ENCODE results near the gene SEMA7A.
"Not testable (repeated sequence)": the region's sequence is repeated elsewhere in the genome, so short reads cannot be mapped to it uniquely, and the experiment has no call there.

The SEMA7A gene

DNA sequence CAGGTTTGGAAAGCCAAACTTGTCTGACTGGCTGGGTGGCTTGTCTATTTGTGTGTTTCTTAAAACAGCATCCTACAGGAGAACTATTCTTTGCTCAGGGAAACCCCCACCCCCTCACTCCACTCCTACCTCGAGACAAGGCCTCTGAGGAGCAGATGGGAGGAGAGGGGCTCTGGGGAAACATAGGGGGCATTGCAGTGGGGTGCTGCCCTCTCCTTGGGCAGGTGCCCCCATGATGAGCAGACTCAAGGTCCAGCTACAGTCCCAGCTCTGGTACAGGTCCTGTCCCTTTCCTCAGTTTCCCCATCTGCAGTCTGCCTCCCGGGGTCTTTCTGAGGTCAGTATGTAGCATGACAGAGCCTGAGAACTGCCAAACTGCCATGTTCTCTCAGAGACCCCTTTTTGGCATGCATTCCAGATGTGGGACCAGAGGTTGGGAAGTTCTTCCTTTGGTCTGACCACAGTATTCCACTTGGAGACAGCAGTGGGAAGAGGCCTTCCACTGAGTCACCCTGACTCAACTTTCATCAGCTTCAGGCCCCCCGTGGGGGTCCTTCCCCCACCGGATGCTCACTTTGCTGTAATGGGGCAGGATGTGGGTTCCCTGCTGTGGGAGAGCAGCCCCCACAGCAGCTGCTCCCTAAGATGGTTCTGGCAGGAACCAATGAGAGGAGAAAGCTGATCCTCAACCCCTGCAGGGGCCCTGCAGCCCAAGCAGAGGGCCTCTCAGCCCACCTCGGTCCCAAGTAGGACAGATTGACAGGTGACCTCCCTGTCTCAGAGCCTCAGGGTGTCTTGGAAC lies 34.0 kb downstream of the SEMA7A start:
- peak; percentile 80 for DNase-seq

DNA sequence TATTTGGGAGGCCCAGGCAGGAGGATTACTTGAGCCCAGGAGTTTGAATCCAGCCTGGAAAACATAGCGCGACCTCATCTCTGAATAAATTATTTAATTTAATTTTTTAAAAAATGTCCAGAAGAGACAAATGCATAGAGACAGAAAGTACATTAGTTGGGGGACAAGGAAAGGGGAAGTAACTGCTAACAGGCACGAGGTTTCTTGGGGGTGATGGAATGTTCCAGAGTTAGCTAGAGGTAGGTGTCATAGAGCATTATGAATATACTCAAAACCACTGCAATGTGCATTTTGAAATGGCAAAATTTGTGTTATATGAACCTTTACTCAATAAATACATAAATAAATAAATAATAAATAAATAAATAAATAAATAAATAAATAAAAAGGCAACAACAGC lies 34.7 kb downstream of the SEMA7A start:
- DNase-seq: no peak

DNA sequence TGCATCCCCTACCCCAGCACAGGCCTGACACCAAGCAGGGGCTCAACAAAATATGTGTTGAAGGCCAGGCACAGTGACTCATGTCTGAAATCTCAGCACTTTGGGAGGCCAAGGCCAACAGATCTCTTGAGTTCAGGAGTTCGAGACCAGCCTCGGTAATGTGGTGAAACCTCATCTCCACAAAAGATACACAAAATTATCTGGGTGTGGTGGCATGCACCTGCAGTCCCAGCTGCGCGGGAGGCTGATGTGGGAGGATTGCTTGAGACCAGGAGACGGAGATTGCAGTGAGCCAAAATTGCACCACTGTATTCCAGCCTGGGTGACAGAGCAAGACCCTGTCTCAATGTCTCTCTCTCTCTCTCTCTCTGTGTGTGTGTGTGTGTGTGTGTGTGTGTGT lies 35.6 kb downstream of the SEMA7A start:
- no peak for DNase-seq

DNA sequence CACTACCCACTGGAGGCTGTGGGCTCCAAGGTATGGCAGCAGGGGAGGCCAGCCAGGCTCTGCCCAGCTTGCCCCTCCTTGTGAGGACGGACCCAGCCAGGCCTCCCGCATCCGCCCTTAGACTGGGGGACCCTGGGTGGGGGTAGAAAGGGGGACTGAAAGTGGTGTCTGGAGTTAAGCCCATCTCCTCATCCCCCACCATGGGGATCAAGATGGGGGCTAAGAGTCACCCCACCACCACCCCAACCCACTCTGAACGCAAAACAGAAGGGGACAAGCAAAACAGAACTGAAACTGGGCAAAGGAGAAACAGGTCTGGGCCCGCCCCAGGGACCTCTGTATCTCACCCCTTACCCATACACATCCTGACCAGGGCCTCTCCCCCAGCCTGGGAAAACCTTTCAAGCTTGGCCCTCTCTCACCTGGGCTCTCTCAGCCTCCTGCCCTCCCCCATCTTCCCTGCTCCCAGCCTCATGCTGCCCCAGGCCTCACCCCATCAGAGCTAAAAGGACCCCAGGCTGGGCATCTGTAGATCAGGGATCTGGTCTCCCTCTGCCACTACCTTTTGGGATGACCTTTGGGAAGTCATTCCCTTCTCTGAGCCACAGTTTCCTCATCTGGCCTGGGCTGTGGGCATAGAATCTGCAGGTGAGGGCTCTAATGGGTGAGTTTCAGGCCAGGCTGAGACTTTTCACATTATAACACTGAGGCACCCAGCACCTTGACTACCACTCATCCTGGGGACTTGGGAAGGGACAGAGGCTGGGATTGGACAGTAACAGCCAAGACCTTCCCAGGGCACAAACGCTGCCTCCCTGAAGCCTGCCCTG lies 36.3 kb downstream of the SEMA7A start:
- no peak for DNase-seq

DNA sequence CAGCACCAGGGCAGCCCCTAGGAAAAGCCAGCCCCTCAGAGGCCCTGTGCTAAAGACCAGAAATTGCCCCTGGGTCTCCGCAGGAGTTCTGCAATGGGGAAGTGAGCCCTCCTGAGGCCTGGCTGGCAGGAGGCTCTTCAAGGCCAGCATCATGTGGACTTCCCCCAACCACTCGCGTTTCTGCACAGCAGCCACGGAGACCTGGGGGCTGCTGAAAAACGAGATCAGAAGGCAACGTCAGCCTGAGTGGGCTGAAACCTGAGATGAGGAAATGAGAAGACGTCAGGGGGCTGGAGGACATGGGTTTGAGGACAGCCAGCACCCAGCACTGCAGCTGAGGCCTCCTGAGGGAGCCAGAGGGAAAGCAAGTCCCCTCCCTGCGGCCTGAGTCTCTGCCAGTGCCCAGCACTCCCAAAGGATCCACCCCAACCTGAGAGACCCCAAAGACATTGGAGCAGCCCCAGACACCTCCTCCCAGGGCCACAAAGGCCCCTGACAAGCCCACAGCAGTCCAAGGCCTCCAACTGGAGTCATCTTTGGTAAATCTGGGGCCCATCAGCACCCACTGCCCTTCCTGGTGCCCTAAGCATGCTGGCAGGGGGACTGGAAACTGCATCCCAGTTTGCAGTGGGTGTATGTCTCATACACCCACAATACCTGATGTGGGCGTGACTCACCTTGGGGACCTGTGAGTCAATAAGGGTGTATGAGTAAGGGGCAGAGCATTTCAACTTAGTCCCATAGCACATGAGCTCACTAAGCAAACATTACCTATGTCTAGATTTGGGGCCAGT lies 37.1 kb downstream of the SEMA7A start:
- peak; percentile 41 for DNase-seq

DNA sequence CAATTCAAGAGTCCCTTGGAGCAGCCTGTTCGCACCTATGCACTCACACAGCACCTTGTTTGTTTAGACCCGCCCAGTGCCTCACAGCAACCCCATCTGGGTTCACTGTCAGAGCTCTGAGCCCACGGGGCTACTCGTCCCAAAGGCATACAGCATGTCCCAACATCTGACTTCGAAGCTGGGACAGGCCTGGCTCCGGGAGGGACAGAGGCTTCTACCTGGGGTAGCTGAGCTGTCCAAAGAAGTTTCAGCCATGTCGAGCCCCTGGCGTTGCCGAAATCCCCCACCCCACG lies 37.7 kb downstream of the SEMA7A start:
- DNase-seq: no peak

DNA sequence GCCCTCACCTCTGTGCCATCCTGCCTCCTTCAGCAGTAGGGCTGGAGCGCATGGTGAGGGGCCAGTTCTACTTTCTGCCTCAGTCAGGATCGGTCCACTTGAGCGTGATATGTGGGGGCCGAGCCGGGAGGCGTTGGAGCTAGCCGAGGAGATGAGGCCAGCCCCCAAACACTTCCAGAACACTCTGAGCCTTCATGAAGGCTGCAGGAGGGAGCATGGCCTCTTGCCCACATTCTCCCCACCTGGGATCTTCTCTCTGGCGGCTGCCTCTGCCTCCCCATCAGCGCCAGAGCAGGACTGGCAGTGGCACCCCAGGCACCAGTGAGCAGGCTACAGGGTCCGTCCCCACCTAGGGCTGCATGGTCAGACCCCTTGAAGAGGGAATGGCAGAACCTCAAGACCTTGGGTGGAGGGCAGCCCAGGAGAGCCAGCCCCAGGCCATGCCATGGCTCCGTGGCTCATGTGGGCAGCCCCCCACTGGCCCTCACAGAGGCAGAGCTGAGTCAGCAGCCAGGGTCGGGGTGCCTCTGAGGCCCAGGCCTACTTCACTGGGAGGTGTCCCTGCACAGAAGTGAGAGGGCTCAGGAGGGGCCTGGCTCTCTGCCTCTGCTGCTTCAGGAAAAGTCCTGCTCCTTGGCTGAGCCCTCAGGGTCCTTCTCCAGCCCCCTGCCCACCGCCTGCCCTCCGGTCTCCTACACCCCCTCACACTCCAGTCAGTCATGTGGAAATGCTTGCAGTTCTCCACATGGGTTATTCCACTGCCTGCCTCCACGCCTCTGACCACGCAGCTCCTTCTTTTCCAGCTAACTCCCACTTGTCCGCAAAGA lies 38.2 kb downstream of the SEMA7A start:
- DNase-seq: no peak

DNA sequence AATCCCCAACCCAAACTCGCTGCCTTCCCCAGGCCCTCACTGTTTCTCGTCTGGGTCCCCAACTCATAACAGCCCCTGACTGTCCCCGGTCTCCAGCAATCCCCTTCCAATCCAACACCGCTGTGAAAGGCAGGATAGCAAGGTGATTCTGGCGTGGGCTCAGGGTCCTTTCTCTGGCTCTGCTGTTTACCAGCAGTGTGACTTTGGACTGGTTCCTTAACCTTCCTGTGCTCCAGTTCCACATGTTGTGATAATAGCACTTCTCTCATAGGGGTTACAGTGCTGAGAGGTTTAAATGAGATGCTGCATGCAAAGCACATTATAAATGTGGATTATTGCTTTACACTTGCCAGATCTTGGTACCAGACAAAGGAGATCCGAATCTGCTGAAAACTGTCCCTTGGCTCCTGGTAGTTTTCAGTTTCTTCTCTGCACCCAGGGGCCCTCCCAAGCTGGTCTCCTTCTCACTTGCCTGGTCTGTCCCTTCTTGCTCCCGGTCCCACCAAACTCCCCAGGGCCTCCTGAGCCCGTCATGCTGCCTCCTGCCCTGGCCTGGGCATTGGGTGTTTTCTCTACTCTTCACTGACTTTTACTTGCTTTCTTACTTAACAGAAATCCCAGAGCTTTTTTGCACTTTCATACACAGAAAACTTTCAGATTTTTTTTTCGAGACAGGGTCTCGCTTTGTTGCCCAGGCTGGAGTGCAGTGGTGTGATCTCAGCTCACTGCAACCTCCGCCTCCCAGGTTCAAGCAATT lies 39.5 kb downstream of the SEMA7A start:
- no peak for DNase-seq

DNA sequence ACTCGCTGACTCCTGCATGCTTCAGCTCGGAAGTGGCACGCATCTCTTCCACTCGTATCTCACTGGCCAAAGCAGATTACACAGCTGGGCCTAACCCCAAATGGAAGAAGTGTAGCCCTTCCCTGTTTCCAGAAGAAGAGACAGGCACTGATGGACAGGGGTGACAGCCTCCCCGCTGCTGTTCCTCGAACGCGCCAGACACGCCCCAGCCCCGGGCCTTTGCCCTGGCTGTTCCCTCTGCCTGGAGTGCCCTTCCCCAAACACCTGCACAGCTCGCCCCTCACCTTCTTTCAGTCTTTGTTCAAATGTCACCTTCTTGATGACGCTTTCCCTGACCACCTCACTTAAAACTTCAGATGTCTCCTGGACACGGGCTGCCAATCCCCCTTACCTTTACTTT lies 40.3 kb downstream of the SEMA7A start:
- no peak for DNase-seq

DNA sequence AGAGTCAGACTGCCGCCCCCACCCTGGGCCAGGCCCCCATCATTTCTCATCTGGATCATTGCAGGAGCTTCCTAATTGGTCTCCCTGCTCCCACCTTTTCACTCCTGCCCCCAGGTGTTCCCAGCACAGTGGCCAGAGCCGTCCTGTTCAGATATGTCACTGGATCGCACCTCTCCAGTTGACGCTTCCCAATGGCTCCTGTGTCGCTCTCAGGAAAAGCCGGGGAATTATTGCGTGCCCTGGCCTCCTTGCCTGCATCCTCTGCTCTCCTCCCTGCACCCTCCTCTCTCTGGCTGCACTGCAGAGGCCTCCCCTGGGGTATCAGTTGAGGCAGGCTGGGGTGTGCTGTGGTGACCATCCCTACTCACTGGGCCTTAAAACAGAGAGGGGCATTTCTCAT lies 40.9 kb downstream of the SEMA7A start:
- no peak for DNase-seq

DNA sequence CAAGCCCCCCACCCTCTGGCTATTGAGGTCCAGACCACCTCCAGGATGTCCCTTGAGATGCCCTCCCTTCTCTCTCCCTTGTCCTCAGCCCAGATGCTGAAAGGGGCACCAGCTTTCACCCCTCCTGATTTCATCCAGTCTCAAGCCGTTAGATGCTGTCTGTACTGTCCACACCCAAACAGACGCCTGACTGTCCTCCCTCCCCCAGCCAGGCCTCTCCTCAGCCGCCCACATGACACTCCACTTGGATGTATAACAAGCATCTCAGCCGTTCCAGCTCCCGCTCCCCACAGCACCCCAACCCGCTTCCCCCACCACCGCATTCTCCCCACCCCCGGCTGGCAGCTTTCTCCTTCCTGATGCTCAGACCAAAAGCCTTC lies 41.3 kb downstream of the SEMA7A start:
- DNase-seq: no peak

DNA sequence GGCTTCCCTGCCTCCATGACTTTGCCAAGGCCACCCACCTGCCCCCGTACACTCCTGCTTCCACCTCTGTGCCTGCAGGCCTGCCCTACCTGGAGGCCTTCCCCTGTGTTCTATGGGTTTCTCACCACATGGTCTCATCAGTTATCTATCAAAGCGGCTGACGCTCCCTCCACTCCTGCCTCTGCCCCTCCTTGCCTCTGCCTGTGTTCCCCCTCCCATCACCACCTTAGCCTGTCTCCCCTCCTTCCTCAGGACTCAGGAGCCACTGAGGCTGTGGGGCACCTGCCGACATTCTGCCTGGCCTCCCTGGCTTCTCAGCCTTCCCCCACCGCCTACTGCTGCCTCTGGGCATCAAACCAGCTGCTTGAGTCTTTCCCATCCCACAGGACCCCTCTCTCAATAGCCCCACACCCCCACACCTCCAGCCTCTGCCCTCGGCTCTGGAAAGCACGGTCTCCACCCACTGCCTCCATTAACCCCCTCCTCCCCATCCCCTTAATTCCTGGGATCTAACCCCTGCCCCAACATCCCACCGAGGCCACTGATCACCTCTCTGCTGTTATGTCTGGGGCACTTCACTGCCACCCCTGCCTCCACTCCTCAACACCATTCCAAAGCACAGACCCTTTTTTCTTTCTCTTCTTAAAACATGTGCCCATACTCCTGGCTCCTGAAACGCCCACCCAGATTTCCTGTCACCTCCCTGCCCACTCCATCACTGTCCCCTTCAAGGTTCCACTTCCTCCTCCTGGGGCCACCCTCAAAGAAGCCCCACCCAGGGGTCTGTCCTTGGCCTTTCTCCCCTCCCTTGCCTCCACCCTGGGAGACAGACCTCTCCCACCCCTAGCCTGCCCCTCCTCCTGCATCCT lies 41.9 kb downstream of the SEMA7A start:
- DNase-seq: no peak

DNA sequence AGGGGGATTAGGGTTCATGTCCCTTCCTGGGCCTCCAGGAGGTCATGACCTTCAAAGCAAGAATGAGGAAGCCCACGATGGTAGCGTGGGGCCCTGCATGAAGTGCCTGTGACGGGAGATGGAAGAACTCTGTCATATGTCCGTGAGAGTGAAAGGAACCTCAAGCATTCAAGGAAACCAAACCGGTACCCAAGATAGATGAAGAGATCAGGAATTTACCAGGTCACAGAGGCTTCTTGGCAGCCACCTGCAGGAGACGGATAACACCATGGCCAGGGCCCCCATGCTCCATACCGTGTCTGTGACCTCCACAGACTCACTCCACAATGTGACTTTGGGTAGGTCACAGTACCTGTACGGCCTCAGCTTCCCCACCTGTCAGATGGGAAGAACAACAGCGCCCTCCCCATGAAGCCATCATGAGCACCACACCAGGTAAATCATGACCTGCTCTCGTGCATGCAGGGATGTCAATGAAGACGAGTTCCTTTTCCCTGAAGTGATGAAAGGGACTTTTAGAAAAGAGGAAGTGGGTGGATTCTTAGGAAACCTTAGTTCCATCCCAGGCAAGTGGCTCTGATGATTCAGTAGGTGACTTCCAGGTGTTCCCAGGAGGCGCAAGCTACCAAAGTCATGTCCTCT lies 43.0 kb downstream of the SEMA7A start:
- DNase-seq: no peak

DNA sequence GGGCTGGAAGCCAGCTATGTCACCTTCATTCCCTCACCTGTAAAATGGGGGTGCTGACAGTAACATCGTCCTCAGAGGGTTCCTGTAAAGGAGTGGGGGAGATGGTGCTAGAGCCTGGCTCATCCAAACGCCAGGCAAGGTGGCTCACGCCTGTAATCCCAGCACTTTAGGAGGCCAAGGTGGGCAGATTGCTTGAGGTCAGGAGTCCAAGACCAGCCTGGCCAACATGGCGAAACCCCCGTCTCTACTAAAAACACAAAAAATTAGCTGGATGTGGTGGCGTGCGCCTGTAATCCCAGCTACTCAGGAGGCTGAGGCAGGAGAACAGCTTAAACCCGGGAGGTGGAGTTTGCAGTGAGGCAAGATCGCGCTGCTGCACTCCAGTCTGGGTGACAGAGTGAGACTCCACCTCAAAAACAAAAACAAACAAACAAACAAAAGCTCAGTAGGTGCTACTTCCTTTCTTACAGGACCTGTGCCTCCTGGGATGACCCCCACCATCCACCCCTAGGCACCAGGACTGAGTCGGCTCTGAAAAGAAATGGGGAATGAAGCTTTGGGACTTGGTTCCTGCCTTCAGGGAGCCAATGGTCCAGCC lies 43.6 kb downstream of the SEMA7A start:
- not testable (repeated sequence) for DNase-seq

DNA sequence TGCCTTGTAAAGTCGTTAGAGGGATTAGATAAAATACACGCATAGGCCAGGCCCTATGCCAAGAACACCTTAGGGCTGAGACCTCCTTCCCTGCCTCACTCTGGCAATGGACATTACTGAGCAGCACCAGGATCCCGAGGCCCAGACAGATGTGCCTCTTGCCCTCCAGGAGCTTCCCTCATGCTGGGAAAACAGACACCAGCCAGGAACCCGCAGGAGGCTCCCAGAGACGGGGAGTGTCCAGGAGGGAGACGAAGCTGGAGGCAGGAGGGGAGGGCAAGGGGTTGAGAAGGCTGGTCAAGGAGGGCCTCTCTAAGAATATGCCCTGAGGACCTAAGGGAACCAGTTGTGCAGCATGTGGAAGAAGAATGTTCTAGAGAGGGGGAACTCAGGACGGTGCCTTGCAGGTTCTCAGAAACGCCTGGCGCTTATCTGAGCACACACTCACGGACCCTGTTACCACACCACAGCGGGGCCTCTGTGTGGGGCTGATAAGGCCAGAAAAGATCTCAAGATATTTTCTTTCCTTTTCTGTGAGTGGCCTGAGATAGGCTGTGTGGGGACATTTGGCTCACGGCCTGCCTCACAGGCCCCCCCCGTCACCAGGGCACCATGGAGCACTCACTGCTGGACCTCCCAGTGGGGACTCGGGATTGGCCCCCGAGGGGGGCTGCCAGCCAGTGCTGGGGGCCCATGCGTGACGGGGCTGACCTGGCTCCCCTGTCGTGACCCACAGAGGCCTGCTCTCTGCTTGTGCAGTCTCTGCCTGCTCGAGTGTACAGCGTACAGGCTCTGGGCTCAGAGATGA lies 44.3 kb downstream of the SEMA7A start:
- DNase-seq: no peak

DNA sequence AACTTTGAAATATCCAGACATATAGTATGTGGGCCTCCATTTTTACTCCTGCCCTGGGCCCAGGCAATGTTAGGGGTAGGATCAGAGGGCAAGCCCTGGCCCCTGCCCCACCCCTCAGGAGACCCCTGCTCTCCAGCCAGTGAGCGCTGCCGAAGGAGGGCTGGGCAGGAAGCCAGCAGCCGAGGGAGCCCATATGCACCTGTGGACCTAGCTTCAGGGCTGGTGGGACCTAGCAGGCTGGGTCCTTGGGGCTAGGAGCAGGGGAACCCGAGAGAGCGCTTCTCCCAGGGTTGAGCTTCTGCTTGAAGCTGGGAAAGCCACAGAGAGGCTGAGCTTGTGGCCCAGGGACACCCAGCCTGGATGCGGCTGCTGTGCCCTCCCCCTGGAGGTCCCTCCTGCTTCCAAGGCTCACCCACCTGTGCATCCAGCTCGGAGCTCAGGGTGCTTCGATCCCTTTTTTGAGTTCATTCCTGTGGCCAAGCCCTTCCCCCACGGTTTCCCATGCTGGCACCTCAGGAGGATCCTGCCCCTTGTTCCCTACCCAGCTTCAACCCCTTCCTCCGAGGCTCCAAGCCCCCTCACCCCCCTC lies 45.3 kb downstream of the SEMA7A start:
- DNase-seq: no peak

DNA sequence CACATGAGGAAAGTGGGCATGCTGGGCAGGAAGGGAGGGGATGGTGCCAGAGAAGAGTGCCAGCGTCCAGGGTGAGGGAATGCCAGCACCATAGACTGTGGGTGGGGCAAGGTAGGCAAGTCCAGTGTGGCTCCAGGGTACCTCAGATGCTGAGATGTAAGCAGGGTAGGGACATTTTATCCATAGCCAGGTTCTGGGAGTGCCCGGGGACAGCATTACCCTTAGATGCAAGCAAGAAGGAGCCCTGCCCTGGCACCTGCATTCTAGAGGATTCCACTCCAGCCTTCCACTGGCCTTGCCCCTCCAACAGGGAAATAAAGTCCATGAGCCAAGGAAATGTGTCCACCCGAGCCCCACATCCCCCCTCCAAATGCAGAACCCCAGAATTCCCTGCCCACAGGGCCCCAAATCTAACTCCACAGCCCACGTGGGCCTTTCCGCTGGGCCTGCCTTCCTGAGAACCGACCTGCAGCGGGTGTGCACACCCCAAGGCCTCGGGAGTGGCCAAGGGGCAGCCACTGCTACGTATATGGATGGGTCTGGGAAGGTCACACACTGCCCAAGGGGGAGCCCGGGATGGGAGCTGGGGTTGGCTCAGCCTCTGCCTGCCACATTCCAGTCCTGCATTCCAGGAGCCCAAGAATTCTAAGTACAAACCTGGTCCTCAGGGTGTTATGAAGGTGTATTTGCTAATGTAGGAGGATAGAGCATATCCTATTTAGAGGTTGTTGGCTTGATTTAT lies 46.0 kb downstream of the SEMA7A start:
- DNase-seq: no peak

DNA sequence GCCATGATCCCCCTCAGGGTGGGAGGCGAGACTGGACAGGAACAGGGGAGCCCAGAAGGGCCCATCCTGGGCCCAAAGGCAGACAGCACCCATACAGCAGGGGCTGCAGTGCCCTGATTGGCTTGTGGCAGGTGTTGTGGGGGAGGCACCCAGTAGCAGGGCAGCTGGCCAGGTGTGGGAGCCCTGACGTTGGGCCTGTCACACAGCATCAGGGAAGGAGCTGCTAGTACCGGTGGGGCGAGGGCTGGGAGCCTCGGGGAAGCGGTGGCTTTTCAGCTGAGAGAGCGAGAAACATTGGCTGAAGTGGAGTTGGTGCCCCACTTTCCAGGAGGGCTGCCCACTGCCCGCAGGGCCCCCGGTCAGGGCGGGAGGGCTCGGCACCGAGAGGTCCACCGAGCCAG lies 46.6 kb downstream of the SEMA7A start:
- no peak for DNase-seq

Data from NK-92 treated with Interleukin-12 subunit alpha and Interleukin-12 subunit beta, amount 100 ng/mL, for 24 hours (cell line).